Stimulated activated CD4-positive, alpha-beta T cell treated with anti-CD3 and anti-CD28 coated beads, Interleukin-2, amount 100 ng/mL, for 4 hours (primary cell): ENCODE results near the gene ZKSCAN7.
"Not testable (repeated sequence)": the region's sequence is repeated elsewhere in the genome, so short reads cannot be mapped to it uniquely, and the experiment has no call there.

Experiments
- DNase-seq: peaks from one replicate; pipeline ENCODE4 v3.0.0-alpha.2; 2020; ENCODE audit warnings: low read depth

ZKSCAN7 gene

GRCh38 chr3:44577354-44577952 is 22.5 kb downstream of the ZKSCAN7 start:
- not testable (repeated sequence) for DNase-seq

- DNase-seq = not testable (repeated sequence)
Measured at GRCh38 chr3:44578316-44578715, 23.3 kb downstream of the ZKSCAN7 start.

- not testable (repeated sequence) for DNase-seq
Measured at GRCh38 chr3:44578924-44579515, 24.0 kb downstream of the ZKSCAN7 start.

- not testable (repeated sequence) for DNase-seq
Measured at GRCh38 chr3:44579749-44580148, 24.8 kb downstream of the ZKSCAN7 start.

GRCh38 chr3:44580971-44581370 is 26.0 kb downstream of the ZKSCAN7 start:
- DNase-seq = not testable (repeated sequence)

GRCh38 chr3:44584646-44585501 is 29.9 kb downstream of the ZKSCAN7 start, which contains the start of gene ZNF660:
ZNF660 (plus strand) TSS chr3:44584964; CDS start chr3:44594194, 9,230 bp downstream.
- no peak for DNase-seq

GRCh38 chr3:44596621-44597020 is 41.6 kb downstream of the ZKSCAN7 start:
- DNase-seq = no peak

- no peak for DNase-seq
Measured at GRCh38 chr3:44601749-44602148, 46.8 kb downstream of the ZKSCAN7 start.

GRCh38 chr3:44612678-44613077 is 57.7 kb downstream of the ZKSCAN7 start:
- DNase-seq = no peak
